Activated CD4-positive, CD25-positive, alpha-beta regulatory T cell (primary cell): ENCODE data around the gene NR5A2.

Experiments used
- DNase-seq, 4 experiments: peaks; one replicate each; lab custom pipeline; 2025; lab: John Stamatoyannopoulos, UW

NR5A2 gene

DNA sequence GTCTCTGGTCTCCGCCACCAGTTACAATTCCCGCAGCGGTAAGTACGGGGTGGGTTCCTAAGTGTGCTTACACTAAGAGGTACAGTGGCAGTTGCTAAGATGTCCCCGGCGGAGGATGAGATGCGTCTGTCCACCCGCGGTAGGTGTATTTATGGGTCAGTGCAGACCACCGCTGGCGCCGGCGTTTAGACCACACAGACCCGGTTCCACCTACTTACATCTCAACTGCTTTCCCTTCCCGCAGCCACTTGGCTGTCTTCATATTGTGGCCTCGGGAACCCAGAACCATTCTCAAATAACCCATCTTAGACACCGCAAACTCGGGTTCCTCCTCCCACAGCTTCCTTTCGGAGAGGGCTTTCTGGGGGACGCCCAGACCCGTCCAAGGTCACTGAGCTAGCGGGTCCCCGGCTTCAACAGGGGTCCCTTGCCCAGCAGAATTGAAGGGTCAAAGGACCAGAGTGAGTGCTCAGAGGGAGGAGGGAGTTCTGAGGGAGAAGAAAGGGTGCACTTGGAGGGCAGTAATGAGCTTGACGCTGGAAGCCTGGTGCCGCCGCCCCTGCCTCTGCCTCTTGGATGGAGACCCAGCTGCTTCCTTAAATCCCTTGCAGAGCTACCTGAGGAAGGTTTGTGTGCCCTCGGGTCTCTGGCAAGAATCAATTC, 8.6 kb downstream of the NR5A2 start:
- no peak for DNase-seq

DNA sequence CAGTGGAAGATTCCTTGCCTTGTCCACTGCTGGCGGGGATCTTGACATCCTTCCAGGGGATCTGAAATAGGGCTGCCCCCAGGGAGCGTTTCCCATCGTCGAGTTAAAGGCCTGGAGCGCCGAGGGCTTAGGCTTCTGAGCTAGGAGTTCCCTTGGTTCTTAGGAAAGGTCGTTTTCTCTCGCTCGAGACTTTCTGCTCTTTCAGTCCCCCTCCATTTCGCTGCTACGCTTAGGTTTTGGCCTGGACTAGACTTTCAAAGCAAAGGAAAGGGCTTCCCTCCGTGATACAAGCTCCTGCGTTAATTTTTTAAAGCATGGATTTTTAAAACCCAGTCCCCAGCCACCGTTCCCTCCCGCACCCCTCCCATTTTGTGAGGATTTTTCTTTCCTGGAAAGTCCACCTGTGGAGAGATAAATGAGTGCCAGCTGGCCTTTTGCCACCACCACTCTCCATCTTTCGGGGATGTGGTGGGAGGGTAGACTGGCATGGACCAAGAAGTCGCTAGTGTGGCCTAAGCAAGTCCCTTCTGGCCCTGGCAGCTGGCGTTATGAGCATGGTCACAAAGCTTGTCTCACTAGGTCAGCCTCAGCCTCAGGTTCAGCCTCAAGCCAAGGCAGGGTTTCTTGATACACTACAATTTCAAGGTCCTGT, 9.2 kb downstream of the NR5A2 start:
- no peak for DNase-seq

- no peak for DNase-seq
Measured at GRCh38 chr1:200037501-200037900, 10.0 kb downstream of the NR5A2 start.

DNA sequence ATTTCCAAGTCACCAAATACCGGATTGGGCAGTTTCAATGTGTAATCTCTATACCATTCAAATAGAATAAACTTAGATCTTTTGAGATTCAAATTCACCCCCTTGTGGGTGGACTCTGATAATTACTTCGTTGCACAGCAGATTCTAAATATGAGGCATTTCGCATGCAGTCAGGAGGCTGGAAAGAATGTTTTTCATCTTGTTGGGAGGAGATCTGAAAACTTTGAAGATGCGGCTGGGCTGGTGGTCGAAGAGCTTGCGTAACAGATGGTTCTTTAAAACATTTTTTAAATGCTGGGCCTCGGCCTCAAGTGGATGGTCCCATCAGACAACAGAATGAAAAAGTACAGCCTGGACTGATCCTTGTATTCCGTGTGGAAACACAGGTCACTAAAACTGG, 10.4 kb downstream of the NR5A2 start:
- no peak for DNase-seq

DNA sequence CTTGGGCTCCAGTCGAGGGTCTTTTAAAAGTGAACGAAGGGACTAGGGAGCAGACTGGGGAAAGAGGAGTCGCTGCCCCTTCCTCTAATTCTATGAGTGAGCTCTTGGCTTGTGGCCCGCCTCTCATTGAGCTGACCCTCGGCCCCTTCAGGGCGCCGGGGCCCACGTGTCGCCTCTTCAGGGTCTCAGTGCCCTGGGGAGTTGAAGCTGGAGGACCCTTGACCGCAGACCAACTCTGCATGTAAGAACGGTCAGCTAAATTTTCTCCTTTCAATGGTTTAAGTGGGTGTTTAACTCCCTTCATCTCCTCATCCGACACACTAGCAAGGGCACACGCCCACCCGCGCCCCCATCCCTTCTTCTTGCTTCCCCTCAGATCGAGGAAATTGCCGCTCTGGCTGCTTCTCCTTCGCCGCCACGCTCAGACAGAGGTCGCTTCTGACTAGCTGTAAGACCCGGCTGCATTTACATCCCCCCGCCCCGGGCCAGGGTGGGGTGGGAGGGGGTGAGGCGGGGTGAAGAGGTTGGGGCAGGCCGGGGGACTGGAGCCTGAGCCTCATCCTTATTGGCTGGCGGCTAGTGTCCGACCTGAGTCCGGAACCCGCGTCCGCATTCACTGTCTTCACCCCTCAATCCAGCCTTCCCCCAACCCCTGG, 10.9 kb downstream of the NR5A2 start:
- DNase-seq: no peak

GRCh38 chr1:200038981-200039848, 11.7 kb downstream of the NR5A2 start:
- no peak for DNase-seq

- DNase-seq: no peak
Measured at GRCh38 chr1:200039849-200040474, 12.5 kb downstream of the NR5A2 start.

DNA sequence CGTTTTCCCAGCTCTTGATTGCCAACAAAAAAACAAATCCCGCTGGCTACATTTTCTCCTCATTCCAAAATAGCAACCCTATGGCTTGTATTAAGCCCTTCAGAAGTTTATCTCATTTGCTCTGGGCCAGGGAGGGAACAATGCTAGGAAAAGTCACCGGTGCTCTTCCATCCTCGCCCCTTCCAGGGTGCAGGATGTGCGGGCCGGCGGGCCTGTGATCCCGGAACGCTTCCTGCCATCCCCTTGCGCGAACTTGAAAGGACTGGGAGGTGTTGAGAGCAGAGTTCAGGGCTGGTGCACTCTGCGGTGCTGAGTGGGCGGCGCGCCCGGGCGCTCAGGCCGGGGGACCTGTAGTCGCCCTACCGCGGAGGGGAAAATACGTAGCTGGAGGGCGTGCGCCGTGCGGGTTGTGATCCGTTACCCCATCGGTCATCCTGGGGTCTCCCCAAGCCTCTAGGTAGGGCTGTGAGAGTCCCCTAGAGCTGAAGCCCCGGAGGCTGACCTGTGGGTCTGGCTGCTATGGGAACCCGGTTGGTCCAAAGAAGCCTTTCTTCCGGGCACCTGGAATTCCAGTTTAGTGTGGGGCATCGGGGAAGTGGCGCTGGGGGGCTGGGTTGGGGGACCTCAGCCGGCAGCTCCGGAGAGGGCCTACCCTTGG, 13.1 kb downstream of the NR5A2 start:
- DNase-seq: no peak

- no peak for DNase-seq
Measured at GRCh38 chr1:200041337-200042118, 14.0 kb downstream of the NR5A2 start.

GRCh38 chr1:200042119-200042551, 14.6 kb downstream of the NR5A2 start:
- no peak for DNase-seq

- no peak for DNase-seq
Measured at GRCh38 chr1:200042552-200043335, 15.2 kb downstream of the NR5A2 start.

GRCh38 chr1:200043336-200043668, 15.8 kb downstream of the NR5A2 start:
- DNase-seq: no peak

GRCh38 chr1:200046115-200046514, 18.6 kb downstream of the NR5A2 start:
- no peak for DNase-seq

GRCh38 chr1:200048244-200048643, 20.7 kb downstream of the NR5A2 start:
- DNase-seq: no peak

DNA sequence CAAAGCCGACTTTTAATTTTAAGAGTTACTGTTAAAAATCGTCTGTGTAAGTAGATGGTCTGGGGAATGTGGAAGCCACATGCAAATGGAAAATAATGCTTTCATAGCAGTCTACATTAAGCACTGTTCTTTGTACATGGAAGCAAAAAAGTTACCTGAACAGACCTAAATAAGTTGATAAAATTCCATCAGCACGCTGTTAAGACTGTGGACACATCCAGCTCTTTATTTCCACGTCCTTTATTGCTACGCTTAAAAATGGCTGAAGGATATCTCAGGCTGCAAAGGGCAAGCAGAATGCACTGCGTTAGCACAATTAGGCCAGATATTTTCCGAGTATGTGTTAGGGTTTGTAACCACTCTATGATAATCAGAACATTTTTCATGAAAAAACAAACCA, 22.3 kb downstream of the NR5A2 start:
- DNase-seq: no peak

DNA sequence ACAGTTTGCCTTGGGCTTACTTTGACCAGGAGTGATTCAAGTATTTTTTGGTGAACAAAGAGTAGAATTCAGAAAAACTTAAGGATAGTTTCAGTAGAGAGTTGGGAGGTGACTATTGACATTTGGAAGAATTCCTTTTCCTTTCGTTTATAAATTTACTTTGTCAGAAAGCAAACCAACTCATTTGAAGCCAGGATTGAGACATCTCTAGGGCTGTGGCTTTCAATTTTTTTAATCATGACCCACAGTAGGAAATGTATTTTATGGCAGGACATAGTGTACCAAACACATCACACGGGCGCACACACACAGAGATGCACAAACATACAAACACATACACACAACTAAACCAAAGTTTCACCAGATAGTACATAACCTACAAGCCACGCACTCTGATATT, 24.1 kb downstream of the NR5A2 start:
- DNase-seq: no peak

- DNase-seq: no peak
Measured at GRCh38 chr1:200053091-200053490, 25.6 kb downstream of the NR5A2 start.

DNA sequence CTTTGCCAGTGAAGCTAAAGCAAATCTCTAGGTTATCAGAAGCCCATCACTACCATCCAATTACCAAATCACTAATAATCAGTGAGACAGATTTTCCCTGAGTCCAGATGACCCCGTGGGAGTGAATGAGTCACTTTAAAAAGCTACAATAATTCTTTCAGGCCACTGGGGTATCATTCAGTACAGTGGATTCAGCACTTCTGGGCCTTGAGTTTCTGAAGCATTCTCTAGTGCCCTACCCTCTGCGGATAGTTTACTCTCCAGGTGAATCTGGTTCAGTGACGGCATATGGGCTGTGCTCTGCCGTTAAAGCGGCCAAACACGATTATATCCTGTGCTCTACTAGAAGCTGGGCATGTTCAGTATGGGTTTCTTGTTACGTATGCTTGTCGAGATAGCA, 26.1 kb downstream of the NR5A2 start:
- no peak for DNase-seq

DNA sequence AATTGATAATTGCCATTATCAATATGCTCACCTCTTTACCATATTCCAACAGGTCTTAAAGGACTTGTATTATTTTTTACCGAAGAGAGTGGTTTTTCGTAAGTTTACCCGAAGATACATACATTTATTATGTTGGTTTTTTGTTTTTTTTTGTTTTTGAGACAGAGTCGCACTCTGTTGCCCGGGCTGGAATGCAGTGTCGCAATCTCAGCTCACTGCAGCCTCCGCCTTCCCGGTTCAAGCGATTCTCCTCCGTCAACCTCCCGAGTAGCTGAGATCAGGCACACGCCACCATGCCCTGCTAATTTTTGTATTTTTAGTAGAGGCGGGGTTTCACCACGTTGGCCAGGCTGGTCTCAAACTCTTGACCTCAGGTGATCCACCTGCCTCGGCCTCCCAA, 30.8 kb downstream of the NR5A2 start:
- DNase-seq: no peak

DNA sequence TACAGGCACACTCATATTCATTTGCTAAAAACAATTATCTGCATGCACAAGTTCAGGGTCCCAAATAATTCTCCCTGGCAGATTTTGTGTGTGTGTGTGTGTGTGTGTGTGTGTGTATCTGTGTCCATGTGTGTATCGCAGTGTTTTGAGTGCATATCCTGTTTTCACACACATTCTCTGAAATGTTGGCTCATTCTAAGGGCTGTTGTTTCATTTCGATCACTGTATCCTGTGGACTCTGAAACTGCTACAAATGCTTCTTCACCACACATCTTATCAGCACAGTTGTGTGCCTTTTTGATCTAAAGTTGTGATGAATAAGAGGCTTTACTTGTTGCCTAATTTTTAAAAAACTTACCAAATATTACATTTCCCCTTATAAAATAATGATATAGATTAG, 34.6 kb downstream of the NR5A2 start:
- DNase-seq: no peak
